ENCODE data around the gene ANTXR1.
A peak's percentile ranks its signal among the peaks of the same experiment; 100 is the strongest.

Gene ANTXR1

DNA sequence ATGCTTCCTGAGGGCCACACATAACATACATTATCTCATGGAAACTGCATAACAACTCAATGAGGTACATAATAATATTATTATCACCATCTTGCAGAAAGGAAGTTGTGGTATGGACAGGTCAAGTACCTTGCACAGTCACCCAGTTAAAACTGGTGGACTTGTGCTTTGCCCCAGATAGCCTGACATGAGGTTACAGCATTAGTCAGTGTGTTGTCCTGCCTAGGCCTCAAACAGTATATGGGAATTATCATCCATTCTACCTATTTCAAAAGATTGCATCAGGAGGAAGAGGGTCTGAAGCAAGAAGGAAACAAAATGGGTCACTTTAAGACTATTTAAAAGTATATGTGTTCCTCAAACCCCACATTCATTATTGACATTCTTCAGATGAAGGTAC, 5.4 kb upstream of the ANTXR1 start:
- Histone ChIP-seq H3K27me3 (ENCODE audit: control insufficient read depth, insufficient read depth, low read length) (peaks cover 19% of the 10 kb centered on the region), H3K27ac (ENCODE audit: low read length) (no peak overlapping the region), H3K4me3 (ENCODE audit: low read length) (no peak overlapping the region), H3K9ac (ENCODE audit: low read length) (no peak overlapping the region), H3K9me3 (ENCODE audit: control insufficient read depth, low read depth, low read length) (no peaks in the 10 kb centered on the region), H3K4me1 (ENCODE audit: control insufficient read depth, low read depth, low read length) (no peaks in the 10 kb centered on the region), H3K36me3 (ENCODE audit: control insufficient read depth, low read depth, low read length) (no peaks in the 10 kb centered on the region)

DNA sequence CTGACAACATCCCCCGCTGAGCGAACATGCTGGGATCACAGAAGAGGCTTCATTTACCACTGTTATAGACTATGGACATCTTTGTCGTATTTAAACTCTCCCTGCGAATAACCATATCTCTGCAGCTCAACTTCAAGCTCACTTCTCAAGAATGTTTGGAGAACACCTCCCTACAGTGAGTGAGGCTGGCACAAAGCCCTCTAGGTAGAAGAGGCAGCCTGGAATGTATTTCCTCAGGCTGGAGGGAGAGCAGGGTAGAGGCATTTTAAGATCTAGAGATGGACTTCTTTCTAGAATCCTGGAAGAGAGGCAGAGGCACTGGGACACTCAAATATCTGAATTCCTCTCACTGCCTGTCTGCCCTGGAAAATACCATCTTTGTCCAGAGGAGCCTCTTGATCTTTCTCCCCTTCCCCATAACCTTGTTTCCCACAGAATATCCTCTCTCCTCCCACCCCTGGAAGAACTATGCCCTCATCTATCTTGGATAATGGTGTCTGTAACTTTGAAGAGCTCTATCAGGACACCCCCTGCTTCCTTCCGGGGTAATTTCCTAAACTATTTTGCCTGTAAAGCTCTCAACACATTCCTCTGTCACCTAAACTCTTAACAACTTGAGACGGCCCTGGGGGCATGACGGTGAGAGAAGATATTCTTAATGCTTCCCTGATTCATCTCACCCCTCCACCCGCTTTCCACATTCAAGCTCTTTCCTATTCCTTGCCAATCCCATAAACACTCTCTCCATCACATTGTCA, 2.4 kb upstream of the ANTXR1 start:
- peaks cover 7% of the 10 kb centered on the region for H3K4me1 ChIP-seq (ENCODE audit: control insufficient read depth, low read depth, low read length)
- no peaks in the 10 kb centered on the region for H3K9me3 ChIP-seq (ENCODE audit: control insufficient read depth, low read depth, low read length)
- H3K9ac ChIP-seq (ENCODE audit: low read length) = no peak overlapping the region
- no peak overlapping the region for H3K27ac ChIP-seq (ENCODE audit: low read length)
- peaks cover 23% of the 10 kb centered on the region for H3K27me3 ChIP-seq (ENCODE audit: control insufficient read depth, insufficient read depth, low read length)
- no peak overlapping the region for H3K4me3 ChIP-seq (ENCODE audit: low read length)
- no peaks in the 10 kb centered on the region for H3K36me3 ChIP-seq (ENCODE audit: control insufficient read depth, low read depth, low read length)

DNA sequence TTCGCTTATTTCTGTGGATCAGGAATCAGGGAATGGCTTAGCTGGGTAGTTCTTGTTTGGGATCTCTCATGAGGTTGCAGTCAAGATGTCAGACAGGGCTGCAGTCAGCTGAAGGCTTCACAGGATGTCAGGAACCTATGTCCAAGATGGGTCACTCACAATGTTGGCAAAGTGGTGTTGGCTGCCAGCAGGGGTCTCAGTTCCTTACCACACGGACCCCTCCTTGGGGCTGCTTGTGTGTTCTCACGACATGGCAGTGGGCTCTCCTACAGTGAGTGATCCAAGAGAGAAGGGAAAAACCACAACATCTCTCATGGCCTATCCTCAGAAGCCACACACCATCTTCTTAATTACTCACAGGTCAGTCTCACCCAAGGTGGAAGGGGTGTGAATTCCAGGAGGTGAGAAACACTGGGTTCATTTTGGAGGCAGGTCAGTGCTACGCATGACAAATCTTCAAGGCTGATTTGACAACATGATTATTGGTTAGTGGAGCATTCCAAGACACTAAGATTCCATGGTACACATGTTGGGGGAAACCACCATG, 1.3 kb upstream of the ANTXR1 start:
- Histone ChIP-seq H3K36me3 (ENCODE audit: control insufficient read depth, low read depth, low read length) (no peaks in the 10 kb centered on the region), H3K4me3 (ENCODE audit: low read length) (no peak overlapping the region), H3K9ac (ENCODE audit: low read length) (no peak overlapping the region), H3K27me3 (ENCODE audit: control insufficient read depth, insufficient read depth, low read length) (peaks cover 23% of the 10 kb centered on the region), H3K27ac (ENCODE audit: low read length) (no peak overlapping the region), H3K9me3 (ENCODE audit: control insufficient read depth, low read depth, low read length) (no peaks in the 10 kb centered on the region), H3K4me1 (ENCODE audit: control insufficient read depth, low read depth, low read length) (peaks cover 7% of the 10 kb centered on the region)

DNA sequence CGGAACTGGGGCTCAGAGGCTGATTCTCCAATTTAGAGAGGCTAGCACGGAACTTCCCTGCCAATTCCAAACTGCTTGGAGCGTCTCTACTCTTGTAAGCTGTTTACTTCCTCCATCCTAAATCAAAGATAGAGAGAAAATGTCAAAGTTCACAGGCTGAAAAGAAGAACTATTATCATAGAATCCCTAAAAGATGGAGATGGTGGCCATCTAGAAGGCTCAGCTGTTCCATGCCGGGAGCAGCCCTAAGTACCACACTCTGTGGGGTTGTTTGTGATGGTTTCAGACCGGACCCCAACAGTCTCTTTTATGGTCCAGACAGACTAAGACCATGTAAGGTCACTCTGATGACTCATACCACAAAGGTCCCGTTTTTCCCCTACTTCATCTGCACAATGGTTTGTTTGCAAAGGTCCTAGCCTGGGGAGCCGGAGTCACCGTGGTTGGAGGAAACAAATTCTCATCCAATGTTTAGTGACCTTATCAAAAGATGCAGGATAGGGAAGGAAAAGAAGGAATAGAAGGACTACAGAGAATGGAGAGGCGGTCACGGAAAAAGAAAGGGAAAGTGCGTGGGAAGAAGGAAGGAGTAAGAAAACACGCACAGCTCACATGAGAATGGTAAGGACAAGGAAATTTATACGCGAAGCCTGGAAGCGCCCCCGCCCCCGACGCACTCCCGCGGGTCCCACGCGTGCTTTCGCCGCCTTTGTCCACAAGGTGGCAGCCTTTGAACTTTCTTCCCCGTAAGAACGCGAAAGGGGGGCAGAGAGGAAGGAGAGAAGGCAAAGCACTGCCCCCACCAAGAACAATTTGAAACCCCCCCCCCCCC, 453 bp upstream of the ANTXR1 start:
- Histone ChIP-seq H3K36me3 (ENCODE audit: control insufficient read depth, low read depth, low read length) (no peaks in the 10 kb centered on the region), H3K4me1 (ENCODE audit: control insufficient read depth, low read depth, low read length) (peaks cover 7% of the 10 kb centered on the region), H3K9ac (ENCODE audit: low read length) (peak overlapping the region; percentile 78), H3K27ac (ENCODE audit: low read length) (no peak overlapping the region), H3K9me3 (ENCODE audit: control insufficient read depth, low read depth, low read length) (no peaks in the 10 kb centered on the region), H3K27me3 (ENCODE audit: control insufficient read depth, insufficient read depth, low read length) (peaks cover 23% of the 10 kb centered on the region), H3K4me3 (ENCODE audit: low read length) (peak overlapping the region; percentile 92)

DNA sequence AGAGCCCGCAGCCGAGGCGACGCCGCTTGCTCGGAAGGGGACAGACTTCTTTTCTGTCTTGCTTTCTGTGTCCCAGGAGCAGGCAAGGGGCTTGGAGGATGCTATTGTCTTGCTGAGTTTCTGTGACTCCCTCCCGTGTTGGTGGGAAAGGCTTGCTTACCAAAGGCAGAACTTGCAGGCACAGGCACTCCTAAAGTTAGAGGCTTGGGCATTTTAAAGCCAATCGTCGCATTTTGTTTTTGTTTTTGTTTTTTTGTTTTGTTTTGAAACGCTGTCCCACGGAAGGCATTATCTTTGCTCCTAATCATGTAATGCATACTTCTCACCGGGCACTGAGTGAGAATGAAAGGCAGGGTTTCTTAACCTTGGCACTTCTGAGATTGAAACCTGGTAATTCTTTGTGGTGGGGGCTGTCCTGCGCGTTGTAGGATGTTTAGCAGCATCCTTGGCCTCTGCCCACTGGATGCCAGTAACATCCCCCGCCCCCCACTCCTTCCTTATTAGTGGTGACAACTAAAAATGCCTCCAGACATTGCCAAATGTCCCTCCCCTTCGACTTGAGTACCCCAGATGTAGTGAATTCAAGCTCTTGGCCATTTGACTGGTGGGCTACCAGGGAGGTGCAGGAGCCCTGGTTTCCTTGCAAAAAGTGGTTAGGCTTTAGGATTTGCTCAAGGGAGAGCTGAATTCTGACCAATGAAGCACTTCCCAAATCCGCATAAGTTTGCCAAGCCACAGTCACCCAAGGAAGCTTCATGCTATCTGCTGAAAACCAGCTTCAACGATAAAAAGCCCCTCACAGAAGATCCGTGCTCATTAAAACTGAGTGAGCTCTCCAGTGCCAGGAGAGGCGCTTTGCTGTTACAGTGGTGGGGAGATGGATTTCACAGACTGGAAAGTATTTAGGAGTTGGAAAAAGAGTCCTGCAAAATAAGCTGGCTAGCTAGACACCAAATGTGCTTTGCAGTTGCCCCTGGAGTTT, 1.2 kb downstream of the ANTXR1 start:
- Histone ChIP-seq H3K4me1 (ENCODE audit: control insufficient read depth, low read depth, low read length) (peaks cover 7% of the 10 kb centered on the region), H3K27me3 (ENCODE audit: control insufficient read depth, insufficient read depth, low read length) (peaks cover 23% of the 10 kb centered on the region), H3K27ac (ENCODE audit: low read length) (peak overlapping the region; percentile 12), H3K9ac (ENCODE audit: low read length) (peak overlapping the region; percentile 78), H3K4me3 (ENCODE audit: low read length) (peak overlapping the region; percentile 92), H3K9me3 (ENCODE audit: control insufficient read depth, low read depth, low read length) (no peaks in the 10 kb centered on the region), H3K36me3 (ENCODE audit: control insufficient read depth, low read depth, low read length) (no peaks in the 10 kb centered on the region)

DNA sequence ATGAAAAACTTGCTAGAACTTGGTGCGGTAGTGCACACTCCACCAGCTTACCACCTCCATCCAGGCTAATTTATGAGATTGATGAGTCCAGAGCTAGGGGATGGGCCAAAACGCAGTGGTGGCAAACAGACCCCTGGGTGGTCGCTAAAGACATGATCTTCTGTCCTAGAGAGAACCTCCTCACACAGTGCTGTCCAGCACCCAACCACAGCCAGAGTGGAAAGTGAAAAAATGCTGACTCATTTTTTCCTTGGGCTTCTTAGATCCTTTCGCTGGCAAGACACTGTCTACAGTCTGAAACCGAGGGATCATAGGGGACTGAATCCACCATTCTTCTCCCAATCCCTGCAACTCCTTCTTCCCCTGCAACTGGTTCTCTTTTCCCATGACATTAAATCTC, 4.1 kb downstream of the ANTXR1 start:
- no peaks in the 10 kb centered on the region for H3K9me3 ChIP-seq (ENCODE audit: control insufficient read depth, low read depth, low read length)
- peaks cover 17% of the 10 kb centered on the region for H3K4me1 ChIP-seq (ENCODE audit: control insufficient read depth, low read depth, low read length)
- no peak overlapping the region for H3K9ac ChIP-seq (ENCODE audit: low read length)
- H3K4me3 ChIP-seq (ENCODE audit: low read length) = no peak overlapping the region
- H3K27ac ChIP-seq (ENCODE audit: low read length) = no peak overlapping the region
- H3K36me3 ChIP-seq (ENCODE audit: control insufficient read depth, low read depth, low read length) = no peaks in the 10 kb centered on the region
- peaks cover 9% of the 10 kb centered on the region for H3K27me3 ChIP-seq (ENCODE audit: control insufficient read depth, insufficient read depth, low read length)

DNA sequence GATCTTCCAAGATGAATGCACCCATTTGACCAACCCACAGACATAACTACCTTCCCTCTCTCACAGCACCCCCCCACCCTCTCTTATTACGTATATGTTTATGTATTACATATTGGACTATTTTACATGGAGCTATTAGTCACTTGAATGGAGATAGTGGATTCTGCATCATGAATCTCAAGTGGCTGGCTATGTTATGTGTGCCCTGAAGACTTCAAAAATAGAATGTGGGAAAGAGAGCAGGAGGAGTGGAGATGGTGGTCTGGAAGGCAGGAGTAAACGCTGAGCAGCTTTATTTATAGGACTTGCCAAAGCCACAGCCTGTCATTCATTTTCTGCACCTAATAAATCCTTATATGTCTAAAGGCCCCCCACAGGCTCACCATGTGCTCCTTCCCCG, 4.9 kb downstream of the ANTXR1 start:
- Histone ChIP-seq H3K27ac (ENCODE audit: low read length) (no peak overlapping the region), H3K36me3 (ENCODE audit: control insufficient read depth, low read depth, low read length) (no peaks in the 10 kb centered on the region), H3K4me3 (ENCODE audit: low read length) (no peak overlapping the region), H3K9me3 (ENCODE audit: control insufficient read depth, low read depth, low read length) (no peaks in the 10 kb centered on the region), H3K9ac (ENCODE audit: low read length) (no peak overlapping the region), H3K4me1 (ENCODE audit: control insufficient read depth, low read depth, low read length) (peaks cover 17% of the 10 kb centered on the region), H3K27me3 (ENCODE audit: control insufficient read depth, insufficient read depth, low read length) (peaks cover 3% of the 10 kb centered on the region)

DNA sequence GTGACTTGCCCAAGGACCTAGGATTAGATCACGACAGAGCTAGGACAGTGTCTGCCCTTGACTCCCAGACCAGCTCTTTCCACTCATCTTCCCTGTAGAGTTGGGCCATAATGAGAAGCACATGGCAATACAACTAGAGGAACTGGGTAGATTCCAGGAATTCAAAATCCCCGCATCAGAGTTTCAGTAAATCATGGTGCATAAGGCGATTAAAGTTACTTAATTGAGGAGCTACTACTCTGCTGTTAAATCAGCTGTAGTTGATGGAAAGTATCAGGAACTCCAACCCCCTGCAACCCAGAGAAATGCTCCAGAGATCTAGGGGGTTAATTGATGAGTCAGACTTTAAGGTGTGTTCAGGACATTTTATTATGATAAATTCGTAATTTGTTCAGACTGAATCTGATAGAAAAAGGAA, 5.7 kb downstream of the ANTXR1 start:
- Histone ChIP-seq H3K36me3 (ENCODE audit: control insufficient read depth, low read depth, low read length) (no peaks in the 10 kb centered on the region), H3K9ac (ENCODE audit: low read length) (no peak overlapping the region), H3K27me3 (ENCODE audit: control insufficient read depth, insufficient read depth, low read length) (peaks cover 3% of the 10 kb centered on the region), H3K4me1 (ENCODE audit: control insufficient read depth, low read depth, low read length) (peaks cover 17% of the 10 kb centered on the region), H3K9me3 (ENCODE audit: control insufficient read depth, low read depth, low read length) (no peaks in the 10 kb centered on the region), H3K27ac (ENCODE audit: low read length) (no peak overlapping the region), H3K4me3 (ENCODE audit: low read length) (no peak overlapping the region)

DNA sequence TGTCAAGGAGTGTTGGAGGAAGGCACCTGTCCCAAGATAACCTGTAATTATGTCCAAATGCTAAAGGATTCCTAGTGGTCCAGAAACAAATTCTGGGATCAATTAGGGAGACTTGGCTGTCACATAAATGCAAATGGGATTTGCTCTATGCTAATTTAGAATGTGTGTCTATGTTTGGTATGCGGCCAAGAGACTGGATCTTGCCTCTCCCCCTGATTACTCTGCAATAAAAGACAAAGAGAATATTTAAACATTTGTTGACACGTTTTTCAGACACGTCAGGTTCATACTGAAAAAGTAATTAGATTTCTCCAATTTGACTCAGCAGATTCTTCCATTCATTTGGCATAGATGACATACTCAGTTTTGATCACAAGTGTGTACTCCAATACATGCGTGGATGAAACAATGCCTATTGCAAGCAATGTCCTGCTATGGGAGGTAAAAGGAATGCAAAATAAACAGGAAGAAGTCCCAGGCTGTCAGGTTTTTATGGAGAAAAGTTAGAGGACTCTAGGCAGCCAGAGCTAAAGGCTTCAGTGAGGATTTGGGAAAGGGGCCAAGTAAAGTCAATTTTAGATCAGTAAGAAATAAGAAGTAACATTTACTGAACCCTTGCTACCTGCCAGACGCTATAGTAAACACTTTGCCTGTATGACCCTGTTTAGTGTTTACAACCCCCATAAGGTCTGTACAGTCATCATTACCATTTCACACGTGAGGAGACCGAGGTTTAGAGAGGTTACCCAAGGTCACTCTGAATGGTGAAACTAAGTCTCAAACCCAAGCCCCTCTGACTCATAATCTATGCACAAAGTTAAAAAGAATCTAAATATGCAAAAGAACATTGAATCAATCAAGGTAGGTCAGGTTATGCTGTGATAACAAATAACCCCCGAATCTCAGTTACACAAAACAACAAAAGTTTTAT, 7.8 kb downstream of the ANTXR1 start:
- Histone ChIP-seq H3K27ac (ENCODE audit: low read length) (no peak overlapping the region), H3K9me3 (ENCODE audit: control insufficient read depth, low read depth, low read length) (no peaks in the 10 kb centered on the region), H3K36me3 (ENCODE audit: control insufficient read depth, low read depth, low read length) (no peaks in the 10 kb centered on the region), H3K4me1 (ENCODE audit: control insufficient read depth, low read depth, low read length) (peaks cover 10% of the 10 kb centered on the region), H3K4me3 (ENCODE audit: low read length) (no peak overlapping the region), H3K27me3 (ENCODE audit: control insufficient read depth, insufficient read depth, low read length) (no peaks in the 10 kb centered on the region), H3K9ac (ENCODE audit: low read length) (no peak overlapping the region)

DNA sequence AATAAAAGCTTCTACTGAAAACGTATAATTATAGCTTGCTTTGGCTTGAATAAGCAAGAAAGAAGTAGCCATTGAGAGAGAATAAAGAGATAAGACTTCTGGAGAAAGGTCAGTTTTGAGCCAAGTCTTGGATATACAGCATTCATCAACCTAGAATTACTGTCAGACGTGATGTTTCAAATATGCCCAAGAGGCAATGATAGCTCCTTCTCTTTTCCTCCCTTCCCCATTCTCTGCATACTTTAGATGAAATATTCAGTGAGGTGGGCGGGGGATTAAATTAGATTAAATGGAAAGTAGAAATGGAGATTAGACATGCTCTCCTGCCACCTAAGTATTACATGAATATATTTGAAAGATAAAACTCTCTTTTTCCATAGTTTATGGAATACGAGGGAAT, 8.7 kb downstream of the ANTXR1 start:
- no peaks in the 10 kb centered on the region for H3K9me3 ChIP-seq (ENCODE audit: control insufficient read depth, low read depth, low read length)
- no peak overlapping the region for H3K27ac ChIP-seq (ENCODE audit: low read length)
- no peak overlapping the region for H3K9ac ChIP-seq (ENCODE audit: low read length)
- H3K4me3 ChIP-seq (ENCODE audit: low read length) = no peak overlapping the region
- H3K36me3 ChIP-seq (ENCODE audit: control insufficient read depth, low read depth, low read length) = no peaks in the 10 kb centered on the region
- peaks cover 10% of the 10 kb centered on the region for H3K4me1 ChIP-seq (ENCODE audit: control insufficient read depth, low read depth, low read length)
- H3K27me3 ChIP-seq (ENCODE audit: control insufficient read depth, insufficient read depth, low read length) = no peaks in the 10 kb centered on the region
